NCI-H1417 (cell line): ENCODE results near the gene GABPB2.

Source experiments
- DNase-seq, 3 experiments: peaks; one replicate each; lab custom pipeline; 2025; lab: John Stamatoyannopoulos, UW

Gene GABPB2

GRCh38 chr1:151133018-151133806 lies 62.7 kb downstream of the GABPB2 start:
- no peak for DNase-seq

GRCh38 chr1:151134396-151134795 lies 63.8 kb downstream of the GABPB2 start:
- DNase-seq = no peak

GRCh38 chr1:151134991-151135390 lies 64.4 kb downstream of the GABPB2 start:
- no peak for DNase-seq

GRCh38 chr1:151135433-151136385 lies 65.1 kb downstream of the GABPB2 start:
- no peak for DNase-seq

- no peak for DNase-seq
These were observed 67.2 kb downstream of the GABPB2 start for GRCh38 chr1:151137789-151138188.

GRCh38 chr1:151142411-151143056 lies 72.0 kb downstream of the GABPB2 start:
- DNase-seq = no peak

- DNase-seq = no peak
These were observed 72.5 kb downstream of the GABPB2 start for GRCh38 chr1:151143057-151143435.

GRCh38 chr1:151143986-151144385 lies 73.4 kb downstream of the GABPB2 start:
- peak in 1 of 3 experiments; percentile 13 for DNase-seq

- peak in 1 of 3 experiments; percentile 25 for DNase-seq
These were observed 74.1 kb downstream of the GABPB2 start for GRCh38 chr1:151144474-151145303.

GRCh38 chr1:151145304-151146071 lies 74.9 kb downstream of the GABPB2 start:
- peak in 2 of 3 experiments; percentile 36 to 64 for DNase-seq

- peak in 2 of 3 experiments; percentile 62 to 64 for DNase-seq
These were observed 75.5 kb downstream of the GABPB2 start for GRCh38 chr1:151146072-151146411.

GRCh38 chr1:151146412-151147131 lies 76.0 kb downstream of the GABPB2 start, which contains the start of gene SEMA6C:
Gene SEMA6C, minus strand, starts transcription at chr1:151146631. Its CDS starts 4,010 bp downstream, at chr1:151142621.
- peak; percentile 94 to 99 (median 95) for DNase-seq

GRCh38 chr1:151147132-151147503 lies 76.6 kb downstream of the GABPB2 start:
- no peak for DNase-seq

GRCh38 chr1:151147665-151148064 lies 77.1 kb downstream of the GABPB2 start:
- DNase-seq = no peak

- no peak for DNase-seq
These were observed 85.9 kb downstream of the GABPB2 start, which contains the start of gene TNFAIP8L2 for GRCh38 chr1:151156515-151156819. Gene TNFAIP8L2, plus strand, starts transcription at chr1:151156649. Its CDS starts 2,049 bp downstream, at chr1:151158698.

GRCh38 chr1:151157067-151157531 lies 86.5 kb downstream of the GABPB2 start:
- DNase-seq = no peak

- DNase-seq = no peak
These were observed 87.8 kb downstream of the GABPB2 start for GRCh38 chr1:151158326-151158725.

GRCh38 chr1:151158751-151159251 lies 88.2 kb downstream of the GABPB2 start:
- no peak for DNase-seq

- DNase-seq = no peak
These were observed 88.8 kb downstream of the GABPB2 start for GRCh38 chr1:151159373-151159772.
